ENCODE results near the gene SH3TC1.

The SH3TC1 gene

GRCh38 chr4:8198906-8199593 is at the start of gene SH3TC1:
Gene SH3TC1 (plus strand): TSS chr4:8199290. CDS start chr4:8205195, 5,905 bp downstream.
- DNase-seq: peak; percentile 93 to 96

- no peak for DNase-seq
Observed at GRCh38 chr4:8149664-8150063, 49.4 kb upstream of the SH3TC1 start.

GRCh38 chr4:8150152-8151090 is 48.7 kb upstream of the SH3TC1 start:
- DNase-seq: no peak

GRCh38 chr4:8151165-8151650 is 47.9 kb upstream of the SH3TC1 start:
- no peak for DNase-seq

- no peak for DNase-seq
Observed at GRCh38 chr4:8152090-8152864, 46.8 kb upstream of the SH3TC1 start.

GRCh38 chr4:8152865-8153257 is 46.2 kb upstream of the SH3TC1 start:
- no peak for DNase-seq

GRCh38 chr4:8153441-8153840 is 45.6 kb upstream of the SH3TC1 start:
- DNase-seq: no peak

GRCh38 chr4:8155048-8155447 is 44.0 kb upstream of the SH3TC1 start:
- no peak for DNase-seq

- DNase-seq: no peak
Observed at GRCh38 chr4:8155660-8156421, 43.2 kb upstream of the SH3TC1 start.

GRCh38 chr4:8156617-8157016 is 42.5 kb upstream of the SH3TC1 start:
- DNase-seq: no peak

- DNase-seq: no peak
Observed at GRCh38 chr4:8157496-8157895, 41.6 kb upstream of the SH3TC1 start.

GRCh38 chr4:8157944-8158709 is 41.0 kb upstream of the SH3TC1 start:
- no peak for DNase-seq

GRCh38 chr4:8158710-8159536 is 40.2 kb upstream of the SH3TC1 start, which contains the start of gene ABLIM2:
Gene ABLIM2 (minus strand): TSS chr4:8158813. CDS start chr4:8158689, 124 bp downstream.
- DNase-seq: peak; percentile 95 to 97

- no peak for DNase-seq
Observed at GRCh38 chr4:8159537-8160232, 39.4 kb upstream of the SH3TC1 start.

GRCh38 chr4:8160233-8160560 is 38.9 kb upstream of the SH3TC1 start:
- no peak for DNase-seq

- no peak for DNase-seq
Observed at GRCh38 chr4:8160572-8160971, 38.5 kb upstream of the SH3TC1 start.

- DNase-seq: no peak
Observed at GRCh38 chr4:8162625-8163024, 36.5 kb upstream of the SH3TC1 start.

GRCh38 chr4:8163026-8163425 is 36.1 kb upstream of the SH3TC1 start:
- DNase-seq: no peak

GRCh38 chr4:8163436-8164193 is 35.5 kb upstream of the SH3TC1 start:
- no peak for DNase-seq
